Erythroblast (primary cell): ENCODE data around the gene SRGAP2C.
"Not testable (repeated sequence)": the region's sequence is repeated elsewhere in the genome, so short reads cannot be mapped to it uniquely, and the experiment has no call there.

Experiments used
- GATA1 ChIP-seq: IDR thresholded peaks from 2 replicates; pipeline ENCODE4 v1.6.1; 2011; ENCODE audit warnings: low read depth, mild to moderate bottlenecking, control low read depth, low read length, moderate library complexity
- POLR2A ChIP-seq: IDR thresholded peaks from 2 replicates; pipeline ENCODE4 v1.6.1; 2011; ENCODE audit warnings: mild to moderate bottlenecking, low read length

GRCh38 chr1:121232445-121233125, 47.8 kb downstream of the SRGAP2C start:
- not testable (repeated sequence) for TF ChIP-seq POLR2A, GATA1
